Keratinocyte (primary cell): ENCODE data around the gene GPX3.

ENCODE experiments used
- EZH2 ChIP-seq: IDR thresholded peaks from one replicate; pipeline ENCODE4 v1.6.1; 2012; ENCODE audit warnings: inconsistent platforms, mild to moderate bottlenecking, low read length, moderate library complexity
- TF ChIP-seq, protein P1 (sequence below), 3 experiments: IDR thresholded peaks in 1 of 3; conservative IDR thresholded peaks in 1 of 3; optimal IDR thresholded peaks in 1 of 3; 2 replicates in 2 of 3; 3 replicates in 1 of 3; pipeline versions ENCODE3 to v1.5.1; 2011; ENCODE audit warnings: low read length in 3 of 3, mild to moderate bottlenecking in 3 of 3, moderate library complexity in 2 of 3, control low read depth in 1 of 3, inconsistent platforms in 1 of 3; ENCODE audit not compliant: insufficient read depth in 2 of 3; ENCODE audit errors: extremely low read depth in 1 of 3

DNA sequence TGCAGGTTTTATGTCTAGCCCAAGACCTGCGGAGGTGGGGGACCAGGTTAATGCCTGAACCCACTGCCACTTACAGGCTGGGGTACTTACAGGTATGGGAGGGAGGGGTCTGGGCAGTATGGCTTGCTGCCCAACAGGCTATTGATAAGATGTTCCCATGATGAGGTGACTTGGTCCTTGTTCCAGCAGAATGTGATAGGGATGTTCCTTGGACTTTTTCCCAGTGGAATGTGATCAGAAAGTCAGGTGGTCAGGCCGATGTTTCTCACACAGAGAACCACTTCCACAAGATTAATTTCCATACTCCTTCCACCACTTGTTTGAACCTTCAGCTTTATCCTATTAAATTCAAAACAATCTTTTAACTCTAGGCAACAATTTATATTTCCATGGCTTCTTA lies 27.0 kb upstream of the GPX3 start:
- TF ChIP-seq EZH2 = no peak
- TF ChIP-seq, protein P1, sequence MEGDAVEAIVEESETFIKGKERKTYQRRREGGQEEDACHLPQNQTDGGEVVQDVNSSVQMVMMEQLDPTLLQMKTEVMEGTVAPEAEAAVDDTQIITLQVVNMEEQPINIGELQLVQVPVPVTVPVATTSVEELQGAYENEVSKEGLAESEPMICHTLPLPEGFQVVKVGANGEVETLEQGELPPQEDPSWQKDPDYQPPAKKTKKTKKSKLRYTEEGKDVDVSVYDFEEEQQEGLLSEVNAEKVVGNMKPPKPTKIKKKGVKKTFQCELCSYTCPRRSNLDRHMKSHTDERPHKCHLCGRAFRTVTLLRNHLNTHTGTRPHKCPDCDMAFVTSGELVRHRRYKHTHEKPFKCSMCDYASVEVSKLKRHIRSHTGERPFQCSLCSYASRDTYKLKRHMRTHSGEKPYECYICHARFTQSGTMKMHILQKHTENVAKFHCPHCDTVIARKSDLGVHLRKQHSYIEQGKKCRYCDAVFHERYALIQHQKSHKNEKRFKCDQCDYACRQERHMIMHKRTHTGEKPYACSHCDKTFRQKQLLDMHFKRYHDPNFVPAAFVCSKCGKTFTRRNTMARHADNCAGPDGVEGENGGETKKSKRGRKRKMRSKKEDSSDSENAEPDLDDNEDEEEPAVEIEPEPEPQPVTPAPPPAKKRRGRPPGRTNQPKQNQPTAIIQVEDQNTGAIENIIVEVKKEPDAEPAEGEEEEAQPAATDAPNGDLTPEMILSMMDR (optimal IDR thresholded peaks at IDR 0.05 in 1 of 3, IDR thresholded peaks at IDR 0.05 in 1 of 3, conservative IDR thresholded peaks at IDR 0.05 in 1 of 3; ENCODE audit: extremely low read depth in 1 of 3, insufficient read depth in 2 of 3, low read length in 3 of 3) = no peak
